Body of pancreas (tissue), 4 donors: ENCODE results near the gene DCAF8. TPM values are rescaled to one million over a fixed set of nuclear protein-coding genes. Genes with fewer than 3 reads are reported as not detected.

Experiments
- ATAC-seq: fragments of 150-250 bp; one replicate; pipeline ENCODE4 v1.9.1; 2016
- DNase-seq, 4 donors: peaks; one replicate each; pipeline ENCODE4 v3.0.0-alpha.2; 2019
- H3K27ac ChIP-seq, 4 donors: fragments of 200-600 bp; sonication (generic); 1 replicate in 3 of 4; 2 replicates in 1 of 4; pipeline versions ENCODE4 v1.5.1 to v1.6.1; 2016 to 2019; ENCODE audit warnings: mild to moderate bottlenecking in 1 of 4, mixed read lengths in 1 of 4, moderate library complexity in 1 of 4
- H3K27me3 ChIP-seq, 2 donors: fragments of 200-600 bp; sonication (generic); one replicate each; pipeline ENCODE4 v1.6.0; 2016; ENCODE audit warnings: mild to moderate bottlenecking in 1 of 2
- H3K36me3 ChIP-seq, 2 donors: fragments of 200-600 bp; sonication (generic); replicated peaks in 1 of 2; 2 replicates each; pipeline ENCODE4 v1.5.1; 2016; ENCODE audit warnings: low read depth in 2 of 2; ENCODE audit not compliant: insufficient read depth in 1 of 2
- H3K4me1 ChIP-seq: fragments of 200-600 bp; sonication (generic); one replicate; pipeline ENCODE4 v1.6.0; 2016
- H3K4me3 ChIP-seq, 2 donors: fragments of 200-600 bp; sonication (generic); 1 replicate in 1 of 2; 2 replicates in 1 of 2; pipeline ENCODE4 v1.5.1; 2016 to 2019
- H3K9me3 ChIP-seq, 3 donors: fragments of 200-600 bp; sonication (generic); 1 replicate in 2 of 3; 2 replicates in 1 of 3; pipeline ENCODE4 v1.5.1; 2016
- POLR2A ChIP-seq, 3 donors: fragments of 450-650 bp; IDR thresholded peaks; one replicate each; pipeline ENCODE4 v1.6.1; 2016; ENCODE audit warnings: antibody characterized with exemption in 3 of 3, mild to moderate bottlenecking in 2 of 3
- WGBS, 2 donors: methylation state at CpG; one replicate each; pipeline ENCODE4 v1.1.5; 2017; 5-methylcytosine and 5-hydroxymethylcytosine counted together
- intact Hi-C: fragments of 100-400 bp; cut with DNase I; formaldehyde crosslinking; loops from one replicate; pipeline ENCODE4 v1.15.1; 2023
- total RNA-seq, 2 donors: library from RNA; depleted of rRNA; stranded (reverse); fragments of >200 nt; gene quantifications; one replicate each; pipeline ENCODE4 v1.1.0, GENCODE V29; 2016
- TF ChIP-seq, protein P1 (sequence below), 7 experiments: fragments of 450-650 bp in 4 of 7; fragments of 200-600 bp in 3 of 7; sonication (generic) in 3 of 7; IDR thresholded peaks; one replicate each; pipeline ENCODE4 v1.5.1; 2016 to 2019; ENCODE audit warnings: antibody characterized with exemption in 7 of 7

The DCAF8 gene
- total RNA-seq, 2 donors from 2014 or later: 123 to 190 TPM

DNA sequence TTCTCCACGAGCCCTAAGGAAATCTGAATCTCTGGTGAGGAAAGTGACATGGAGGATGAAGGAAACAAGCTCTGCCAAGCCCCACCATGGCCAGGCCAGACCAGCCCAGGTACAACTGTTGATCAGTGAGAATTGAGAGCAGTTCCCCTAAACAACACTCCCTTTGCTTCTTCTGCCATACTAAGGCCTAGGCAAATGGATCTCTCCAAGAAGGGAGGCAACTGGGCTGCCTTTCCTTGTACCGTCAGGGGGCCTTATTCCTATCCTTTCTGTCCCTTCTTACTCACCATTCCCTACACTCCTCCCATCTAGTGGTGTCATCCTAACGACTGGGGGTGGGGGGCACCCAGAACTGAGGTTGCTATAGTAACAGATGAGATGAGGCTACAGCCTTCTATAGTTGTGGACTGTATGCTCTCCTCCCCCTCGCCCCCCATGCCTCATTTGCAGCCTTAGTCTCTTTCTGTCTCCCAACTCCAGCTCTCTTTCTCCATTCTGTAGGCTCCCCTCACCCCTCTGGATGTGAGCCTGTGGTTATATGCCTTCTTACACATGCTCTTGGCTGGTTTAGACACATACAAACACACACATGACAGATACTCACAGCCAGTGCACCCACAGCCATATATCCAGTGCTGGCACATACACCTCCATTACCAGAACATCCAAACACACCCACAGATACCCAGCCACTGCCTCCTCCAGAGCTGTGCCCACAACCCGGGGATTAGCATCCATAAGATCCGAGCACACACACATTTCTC lies 53.6 kb downstream of the DCAF8 start:
- no peaks in the 10 kb centered on the region for H3K9me3 ChIP-seq
- 70 to 75% methylated on average over 6 of the region's 6 CpGs for WGBS, 2 donors
- intact Hi-C loops: no loop called here
- TF ChIP-seq POLR2A (IDR thresholded peaks at IDR 0.05): no peak
- TF ChIP-seq, protein P1, sequence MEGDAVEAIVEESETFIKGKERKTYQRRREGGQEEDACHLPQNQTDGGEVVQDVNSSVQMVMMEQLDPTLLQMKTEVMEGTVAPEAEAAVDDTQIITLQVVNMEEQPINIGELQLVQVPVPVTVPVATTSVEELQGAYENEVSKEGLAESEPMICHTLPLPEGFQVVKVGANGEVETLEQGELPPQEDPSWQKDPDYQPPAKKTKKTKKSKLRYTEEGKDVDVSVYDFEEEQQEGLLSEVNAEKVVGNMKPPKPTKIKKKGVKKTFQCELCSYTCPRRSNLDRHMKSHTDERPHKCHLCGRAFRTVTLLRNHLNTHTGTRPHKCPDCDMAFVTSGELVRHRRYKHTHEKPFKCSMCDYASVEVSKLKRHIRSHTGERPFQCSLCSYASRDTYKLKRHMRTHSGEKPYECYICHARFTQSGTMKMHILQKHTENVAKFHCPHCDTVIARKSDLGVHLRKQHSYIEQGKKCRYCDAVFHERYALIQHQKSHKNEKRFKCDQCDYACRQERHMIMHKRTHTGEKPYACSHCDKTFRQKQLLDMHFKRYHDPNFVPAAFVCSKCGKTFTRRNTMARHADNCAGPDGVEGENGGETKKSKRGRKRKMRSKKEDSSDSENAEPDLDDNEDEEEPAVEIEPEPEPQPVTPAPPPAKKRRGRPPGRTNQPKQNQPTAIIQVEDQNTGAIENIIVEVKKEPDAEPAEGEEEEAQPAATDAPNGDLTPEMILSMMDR (IDR thresholded peaks at IDR 0.05): no peak
- no peak for DNase-seq
- H3K4me1 ChIP-seq: peaks cover 54% of the 10 kb centered on the region
- no peak overlapping the region for H3K4me3 ChIP-seq
- H3K27ac ChIP-seq: peak overlapping the region in 3 of 4 donors; percentile 7 to 52 (median 50)
- no peaks in the 10 kb centered on the region for H3K27me3 ChIP-seq
- H3K36me3 ChIP-seq: peaks cover 6 to 16% of the 10 kb centered on the region in 2 donors
- no peak for ATAC-seq

DNA sequence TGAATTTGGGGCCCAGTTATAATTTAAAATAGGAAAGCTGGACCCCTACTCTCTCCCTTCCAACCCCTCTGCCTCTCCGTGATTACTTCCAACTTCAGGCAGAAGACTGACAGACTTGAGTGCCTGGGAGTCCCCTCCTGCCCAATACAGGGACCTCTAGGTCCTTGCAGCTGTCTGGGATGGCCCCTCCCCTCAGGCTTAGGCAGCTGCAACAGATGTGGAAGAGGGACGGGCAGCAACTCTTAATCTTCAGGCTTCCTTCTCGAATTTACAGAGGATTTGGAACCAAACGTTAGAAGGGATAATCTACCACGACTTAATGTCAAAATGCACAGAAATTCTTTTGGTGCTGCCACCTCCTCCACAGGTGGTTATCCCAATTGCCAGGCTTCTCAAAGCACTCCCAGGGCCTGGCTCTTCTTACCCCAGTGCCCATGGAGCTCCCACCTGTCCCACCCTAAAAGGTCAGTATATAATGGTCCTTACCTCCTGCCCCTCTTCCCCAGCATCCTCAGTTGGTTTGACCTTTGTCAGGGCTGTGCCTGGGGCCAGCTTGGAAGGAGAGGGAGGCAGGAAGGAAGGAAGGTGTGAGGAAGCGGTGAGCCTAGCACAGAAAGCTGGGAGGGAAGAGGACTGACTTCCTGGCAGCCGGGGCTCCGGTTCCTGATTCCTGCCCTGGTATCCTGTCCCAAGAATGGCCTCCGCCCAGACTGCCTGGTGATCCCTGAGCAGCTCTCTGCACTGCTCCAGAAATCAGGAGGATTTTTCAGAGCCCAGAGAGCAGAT lies 54.4 kb downstream of the DCAF8 start:
- intact Hi-C loops: no loop called here

DNA sequence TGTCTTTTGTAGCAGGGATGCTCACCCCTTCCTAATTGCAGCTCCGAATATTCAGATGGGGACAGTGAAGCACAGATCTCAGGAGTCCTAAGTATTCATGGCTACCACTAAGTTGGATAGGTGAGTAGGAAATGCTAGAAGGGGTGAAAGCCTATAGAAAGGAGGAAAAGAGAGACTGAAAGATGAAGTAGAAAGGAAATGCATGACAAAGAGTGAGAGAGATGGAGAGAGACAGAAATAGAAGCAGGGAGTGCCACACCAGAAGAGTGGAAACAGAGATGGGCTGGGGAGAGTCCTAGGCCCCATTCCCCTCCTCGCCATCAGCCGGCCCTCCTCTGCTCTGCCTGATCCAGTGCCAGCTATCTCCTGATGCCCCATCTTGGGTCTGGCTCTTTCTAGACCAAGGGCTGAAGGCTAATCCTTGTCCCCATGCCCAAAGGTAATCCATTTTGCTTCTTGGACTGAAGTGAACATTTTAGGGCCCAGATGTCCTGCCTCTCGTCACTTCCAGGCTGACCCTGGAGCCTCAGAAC lies 55.2 kb downstream of the DCAF8 start:
- H3K4me3 ChIP-seq: no peak overlapping the region
- peaks cover 1 to 3% of the 10 kb centered on the region in 2 donors for H3K36me3 ChIP-seq
- H3K9me3 ChIP-seq: no peaks in the 10 kb centered on the region
- H3K27ac ChIP-seq: peak overlapping the region in 2 of 4 donors; percentile 83 to 85
- no peak for ATAC-seq
- TF ChIP-seq, protein P1 (IDR thresholded peaks at IDR 0.05): no peak
- TF ChIP-seq POLR2A (IDR thresholded peaks at IDR 0.05): no peak
- peaks cover 54% of the 10 kb centered on the region for H3K4me1 ChIP-seq
- H3K27me3 ChIP-seq: no peaks in the 10 kb centered on the region
- no peak for DNase-seq
- 84 to 86% methylated on average over 4 of the region's 4 CpGs for WGBS, 2 donors
- intact Hi-C loops: no loop called here

More for the DNA sequence above, 54.4 kb downstream of the DCAF8 start:
- Histone ChIP-seq H3K36me3 (peaks cover 6 to 9% of the 10 kb centered on the region in 2 donors), H3K4me1 (peaks cover 54% of the 10 kb centered on the region), H3K4me3 (no peak overlapping the region), H3K27me3 (no peaks in the 10 kb centered on the region), H3K9me3 (no peaks in the 10 kb centered on the region), H3K27ac (peak overlapping the region in 2 of 4 donors; percentile 28 to 50)
- DNase-seq (no peak), ATAC-seq (no peak)
- TF ChIP-seq POLR2A (IDR thresholded peaks at IDR 0.05): no peak
- TF ChIP-seq, protein P1 (IDR thresholded peaks at IDR 0.05): no peak
- 54 to 74% methylated on average over 9 of the region's 9 CpGs for WGBS, 2 donors

DNA sequence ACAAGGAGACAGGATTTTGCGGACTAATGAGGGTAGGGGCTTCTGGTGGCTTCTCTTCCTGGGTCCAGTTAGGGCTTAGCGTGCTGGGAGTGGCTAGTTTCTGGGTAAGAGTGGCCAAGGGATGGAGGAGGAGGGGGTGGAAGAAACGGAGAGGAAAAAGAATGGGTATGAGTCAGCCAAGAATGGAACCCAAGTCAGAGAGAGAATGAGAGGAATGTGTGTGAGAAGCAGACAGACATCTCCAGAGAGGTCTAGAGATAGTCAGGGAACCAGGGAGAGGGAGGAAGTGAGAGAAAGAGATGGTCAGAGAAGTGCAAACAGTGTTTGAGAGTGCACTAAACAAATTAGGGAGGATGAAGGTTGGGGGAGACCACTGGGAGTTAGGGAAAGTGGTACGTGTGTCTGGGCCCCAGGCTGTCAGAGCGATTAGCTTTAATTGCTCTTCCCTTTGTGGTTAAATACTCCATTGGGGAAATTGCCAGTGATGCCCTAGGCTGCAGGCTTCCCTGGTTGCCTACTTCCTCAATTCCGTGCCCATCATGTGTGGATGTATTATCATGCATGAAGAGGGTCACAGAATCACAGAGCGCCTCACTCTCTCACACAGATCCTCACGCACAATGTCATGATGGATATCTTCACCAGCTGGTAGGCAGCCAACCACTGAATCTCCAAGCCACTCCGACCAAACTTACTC lies 55.8 kb downstream of the DCAF8 start:
- H3K4me1 ChIP-seq: peaks cover 54% of the 10 kb centered on the region
- no peaks in the 10 kb centered on the region for H3K27me3 ChIP-seq
- peak overlapping the region in 2 of 4 donors; percentile 83 to 85 for H3K27ac ChIP-seq
- no peak overlapping the region for H3K4me3 ChIP-seq
- no peaks in the 10 kb centered on the region for H3K36me3 ChIP-seq
- ATAC-seq (no peak), DNase-seq (no peak)
- intact Hi-C loops: no loop called here
- TF ChIP-seq POLR2A (IDR thresholded peaks at IDR 0.05): no peak
- TF ChIP-seq, protein P1 (IDR thresholded peaks at IDR 0.05): no peak
- H3K9me3 ChIP-seq: no peaks in the 10 kb centered on the region
- WGBS, 2 donors: 68 to 69% methylated on average over 9 of the region's 9 CpGs
